HepG2 (cell line): ENCODE data around the gene PNPLA1. TPM values are rescaled to one million over a fixed set of nuclear protein-coding genes. Genes with fewer than 3 reads are reported as not detected.

Source experiments
- ATAC-seq: fragments of 200-7000 bp; cut with Tn5 transposase; 3 replicates; pipeline ENCODE4 v1.9.1; 2020; ENCODE audit warnings: mild to moderate bottlenecking, moderate library complexity
- BruUV-seq: library from RNA; stranded (reverse); fragments of 400-500 nt; replicated peaks from 2 replicates; lab custom pipeline; 2021; lab: Mats Ljungman, UMichigan
- CTCF ChIA-PET: fragments of 300-600 bp; formaldehyde crosslinking; extraction: SDS; loops from one replicate; lab custom pipeline; 2021; ENCODE audit warnings: low total read pairs, inconsistent platforms, low intra/inter-chr PET ratio; lab: Yijun Ruan, JAX
- POLR2A ChIA-PET: fragments of 350-600 bp; sonication (Branson Sonifier 250); formaldehyde crosslinking; loops from one replicate; lab custom pipeline; 2020; ENCODE audit warnings: antibody characterized with exemption, inconsistent platforms; lab: Yijun Ruan, JAX
- DNase-seq: peaks from one replicate; pipeline ENCODE4 v3.0.0-alpha.2; 2015; ENCODE audit warnings: low spot score
- FAIRE-seq: peaks from 3 replicates; lab custom pipeline; 2011; peaks lifted over from hg19 to GRCh38; lab: Jason Lieb, UNC
- H2AFZ ChIP-seq: one replicate; pipeline ENCODE4 v1.6.1; 2011; ENCODE audit warnings: low read length, inconsistent platforms
- H3K27ac ChIP-seq: fragments of 300-600 bp; 3 replicates; pipeline ENCODE4 v1.8.0; 2011; ENCODE audit warnings: mixed run types, mild to moderate bottlenecking, mixed read lengths, low read length, inconsistent platforms; ENCODE audit not compliant: insufficient read depth; ENCODE audit errors: extremely low read length
- H3K27me3 ChIP-seq, 2 experiments: fragments of 200-600 bp in 1 of 2; 2 replicates in 1 of 2; 3 replicates in 1 of 2; pipeline versions ENCODE4 v1.6.0 to v1.8.0; 2011; ENCODE audit warnings: low read length in 2 of 2, mild to moderate bottlenecking in 2 of 2, moderate library complexity in 2 of 2, inconsistent platforms in 1 of 2; ENCODE audit not compliant: insufficient read depth in 2 of 2, control insufficient read depth in 1 of 2
- H3K36me3 ChIP-seq, 2 experiments: fragments of 200-600 bp in 1 of 2; replicated peaks in 1 of 2; 2 replicates in 1 of 2; 3 replicates in 1 of 2; pipeline versions ENCODE4 v1.5.1 to v1.8.0; 2011; ENCODE audit warnings: low read length in 2 of 2, inconsistent platforms in 1 of 2; ENCODE audit not compliant: insufficient read depth in 2 of 2, control insufficient read depth in 1 of 2
- H3K4me1 ChIP-seq: 2 replicates; pipeline ENCODE4 v1.5.1; 2012; ENCODE audit warnings: low read length, inconsistent platforms; ENCODE audit not compliant: insufficient read depth
- H3K4me2 ChIP-seq: 2 replicates; pipeline ENCODE4 v1.6.0; 2011; ENCODE audit warnings: low read depth, low read length, inconsistent platforms
- H3K4me3 ChIP-seq, 3 experiments: fragments of 200-600 bp in 1 of 3; sonication (generic), shearing (Covaris generic) in 1 of 3; replicated peaks in 1 of 3; 2 replicates each; pipeline ENCODE4 v1.5.1; 2011 to 2016; ENCODE audit warnings: low read length in 3 of 3, inconsistent platforms in 2 of 3, low read depth in 2 of 3, mild to moderate bottlenecking in 2 of 3, control low read depth in 1 of 3, mixed read lengths in 1 of 3; ENCODE audit not compliant: insufficient read depth in 1 of 3
- H3K79me2 ChIP-seq: one replicate; pipeline ENCODE4 v1.6.1; 2011; ENCODE audit warnings: low read length, inconsistent platforms; ENCODE audit not compliant: insufficient read depth
- H3K9ac ChIP-seq: 2 replicates; pipeline ENCODE4 v1.6.0; 2011; ENCODE audit warnings: mild to moderate bottlenecking, low read depth, low read length, inconsistent platforms; ENCODE audit not compliant: insufficient read depth
- H3K9me3 ChIP-seq: 2 replicates; pipeline ENCODE4 v1.5.1; 2012; ENCODE audit warnings: mild to moderate bottlenecking, low read length
- H4K20me1 ChIP-seq: 2 replicates; pipeline ENCODE4 v1.6.0; 2011; ENCODE audit warnings: inconsistent platforms, mild to moderate bottlenecking, low read length, moderate library complexity; ENCODE audit not compliant: insufficient read depth
- BHLHE40 ChIP-seq: IDR thresholded peaks from 2 replicates; pipeline ENCODE4 v1.6.1; 2011; ENCODE audit warnings: low read length, improper control_type of control experiment
- EEA1 ChIP-seq: sonication (generic); formaldehyde crosslinking; IDR thresholded peaks from 2 replicates; pipeline ENCODE4 v1.5.1; 2020; ENCODE audit warnings: mild to moderate bottlenecking, missing genetic modification reagents, borderline replicate concordance
- HDAC1 ChIP-seq: sonication (generic); formaldehyde crosslinking; IDR thresholded peaks from 2 replicates; pipeline ENCODE4 v1.5.1; 2020; ENCODE audit warnings: mild to moderate bottlenecking, missing genetic modification reagents
- IRF9 ChIP-seq: sonication (generic); formaldehyde crosslinking; IDR thresholded peaks from 2 replicates; pipeline ENCODE4 v1.8.0; 2022; ENCODE audit warnings: missing genetic modification reagents, mild to moderate bottlenecking, borderline replicate concordance
- NR2C2 ChIP-seq: sonication (generic); formaldehyde crosslinking; IDR thresholded peaks from 2 replicates; pipeline ENCODE4 v1.4.0; 2020; ENCODE audit warnings: missing genetic modification reagents, mild to moderate bottlenecking, moderate library complexity, borderline replicate concordance
- PRDM4 ChIP-seq: sonication (generic); formaldehyde crosslinking; IDR thresholded peaks from 2 replicates; pipeline ENCODE4 v1.9.0; 2021; ENCODE audit warnings: missing genetic modification reagents, borderline replicate concordance
- ZNF337 ChIP-seq: sonication (generic); formaldehyde crosslinking; IDR thresholded peaks from 2 replicates; pipeline ENCODE4 v1.5.1; 2020; ENCODE audit warnings: missing genetic modification reagents, low read depth, mild to moderate bottlenecking, borderline replicate concordance
- ZNF414 ChIP-seq: sonication (generic); formaldehyde crosslinking; IDR thresholded peaks from 2 replicates; pipeline ENCODE4 v1.5.0; 2020; ENCODE audit warnings: missing genetic modification reagents
- ZUFSP ChIP-seq: sonication (generic); formaldehyde crosslinking; IDR thresholded peaks from 2 replicates; pipeline ENCODE4 v1.9.0; 2021; ENCODE audit warnings: missing genetic modification reagents, mild to moderate bottlenecking, borderline replicate concordance
- WGBS: methylation state at CpG from one replicate; pipeline ENCODE4 v1.1.6; 2017; ENCODE audit warnings: low lambda C conversion rate; 5-methylcytosine and 5-hydroxymethylcytosine counted together
- in situ Hi-C: cut with HindIII; loops from 2 replicates; pipeline ENCODE4 v1.10.0; 2017; ENCODE audit warnings: low pct_unique_long_range_greater_than_20kb; ENCODE audit not compliant: extremely low pct_ligation_motif_present
- intact Hi-C: fragments of 100-400 bp; cut with micrococcal nuclease; formaldehyde crosslinking; loops from one replicate; pipeline ENCODE4 v1.10.0; 2022; ENCODE audit not compliant: unreplicated experiment
- polyA plus RNA-seq, 8 experiments: library from polyadenylated mRNA; depleted of rRNA in 3 of 8; stranded (reverse) in 7 of 8; unstranded in 1 of 8; fragments of >200 nt; fragmentation: Illumina TruSeq in 4 of 8; extraction: Trizol in 4 of 8; gene quantifications; 2 replicates each; pipeline versions ENCODE4 v1.2.1 to v1.2.3, GENCODE V29; 2011 to 2016; ENCODE audit warnings: low read depth in 4 of 8, missing spikeins in 1 of 8, mixed read lengths in 1 of 8; ENCODE audit not compliant: insufficient read depth in 1 of 8
- total RNA-seq, 5 experiments: library from RNA; depleted of rRNA; stranded (reverse); fragments of >200 nt; fragmentation: Illumina TruSeq; extraction: Trizol; gene quantifications; 2 replicates each; pipeline ENCODE4 v1.2.3, GENCODE V29; 2016; ENCODE audit warnings: low read depth in 1 of 5

PNPLA1 gene
- total and polyA plus RNA-seq, 2 of the 13 experiments (the other 11 are each of a cell fraction or from before 2014, with no cell fraction given): not detected

- TF ChIP-seq PRDM4 (CRISPR knock-in tag): no peak
Measured at GRCh38 chr6:36232172-36232571, 37.7 kb upstream of the PNPLA1 start (continued).

GRCh38 chr6:36235309-36235708 lies 34.6 kb upstream of the PNPLA1 start:
- BruUV-seq: no TSS peak
- 86% methylated on average over 3 of the region's 3 CpGs for WGBS
- Histone ChIP-seq H3K27me3 (no peaks in the 10 kb centered on the region), H3K9me3 (no peaks in the 10 kb centered on the region), H4K20me1 (no peaks in the 10 kb centered on the region), H3K36me3 (peaks cover 14 to 21% of the 10 kb centered on the region in 2 experiments; a peak in 4 of 5 replicates), H3K9ac (no peak overlapping the region), H3K4me2 (no peak overlapping the region), H3K4me1 (peaks cover 20% of the 10 kb centered on the region), H3K27ac (no peak overlapping the region), H3K79me2 (no peaks in the 10 kb centered on the region), H3K4me3 (no peak overlapping the region), H2AFZ (no peak overlapping the region)
- ChIA-PET CTCF (no interaction called here), POLR2A (interaction anchor here (1.2 kb wide), 1 partner anchor 10 kb away, joined by 3 read pairs; no protein-coding TSS in a partner anchor)
- no peak for FAIRE-seq
- DNase-seq: no peak
- no peak for TF ChIP-seq ZNF337
- no peak for TF ChIP-seq HDAC1 (CRISPR knock-in tag)
- TF ChIP-seq ZUFSP (CRISPR knock-in tag): no peak
- TF ChIP-seq ZNF414 (CRISPR knock-in tag): no peak
- no peak for TF ChIP-seq EEA1 (CRISPR knock-in tag)
- no peak for TF ChIP-seq IRF9
- TF ChIP-seq NR2C2: no peak
- no peak for TF ChIP-seq BHLHE40
- in situ Hi-C loops (no loop called here), intact Hi-C loops (no loop called here)
- peak; percentile 26 for ATAC-seq
